Mesendoderm (in vitro differentiated cells): Measurements from ENCODE around the gene RAB3D.

Experiments used
- DNase-seq: peaks from one replicate; pipeline ENCODE4 v3.0.0; 2013
- H2AK5ac ChIP-seq: 2 replicates; pipeline ENCODE4 v1.6.1; 2013; ENCODE audit warnings: low read length, inconsistent platforms
- H2BK120ac ChIP-seq: 2 replicates; pipeline ENCODE4 v1.6.1; 2013; ENCODE audit warnings: low read depth, mild to moderate bottlenecking, low read length, moderate library complexity, mixed read lengths
- H2BK15ac ChIP-seq: replicated peaks from 2 replicates; pipeline ENCODE4 v1.6.1; 2013; ENCODE audit warnings: low read depth, mild to moderate bottlenecking, moderate library complexity
- H2BK5ac ChIP-seq: 2 replicates; pipeline ENCODE4 v1.6.1; 2013; ENCODE audit warnings: low read length, inconsistent platforms
- H3K18ac ChIP-seq: 2 replicates; pipeline ENCODE4 v1.6.1; 2013; ENCODE audit warnings: mild to moderate bottlenecking, low read length, mixed read lengths
- H3K23ac ChIP-seq: one replicate; pipeline ENCODE4 v1.6.1; 2013; ENCODE audit warnings: low read length
- H3K27ac ChIP-seq: 2 replicates; pipeline ENCODE4 v1.5.1; 2013; ENCODE audit warnings: low read depth, mild to moderate bottlenecking, inconsistent platforms, low read length, moderate library complexity
- H3K27me3 ChIP-seq: 2 replicates; pipeline ENCODE4 v1.6.1; 2013; ENCODE audit warnings: low read length, control low read depth, mild to moderate bottlenecking, inconsistent platforms; ENCODE audit not compliant: insufficient read depth, poor library complexity
- H3K36me3 ChIP-seq: 2 replicates; pipeline ENCODE4 v1.6.1; 2013; ENCODE audit warnings: low read length, inconsistent platforms; ENCODE audit not compliant: control insufficient read depth, insufficient read depth
- H3K4ac ChIP-seq: one replicate; pipeline ENCODE4 v1.6.1; 2013; ENCODE audit warnings: low read depth, mild to moderate bottlenecking, low read length, moderate library complexity
- H3K4me1 ChIP-seq: 2 replicates; pipeline ENCODE4 v1.6.1; 2013; ENCODE audit warnings: low read depth, low read length, inconsistent platforms; ENCODE audit not compliant: control insufficient read depth
- H3K4me2 ChIP-seq: 2 replicates; pipeline ENCODE4 v1.6.1; 2013; ENCODE audit warnings: low read length
- H3K4me3 ChIP-seq: 2 replicates; pipeline ENCODE4 v1.5.1; 2013; ENCODE audit warnings: mild to moderate bottlenecking, low read length
- H3K56ac ChIP-seq: one replicate; pipeline ENCODE4 v1.6.1; 2013; ENCODE audit warnings: low read length
- H3K79me1 ChIP-seq: 2 replicates; pipeline ENCODE4 v1.6.1; 2013; ENCODE audit warnings: low read length, inconsistent platforms
- H3K79me2 ChIP-seq: 2 replicates; pipeline ENCODE4 v1.6.1; 2013; ENCODE audit warnings: mild to moderate bottlenecking, low read length; ENCODE audit not compliant: control insufficient read depth, insufficient read depth
- H3K9ac ChIP-seq: 2 replicates; pipeline ENCODE4 v1.6.1; 2013; ENCODE audit warnings: low read length, inconsistent platforms
- H4K5ac ChIP-seq: one replicate; pipeline ENCODE4 v1.6.1; 2013; ENCODE audit warnings: low read length
- H4K8ac ChIP-seq: one replicate; pipeline ENCODE4 v1.6.1; 2013; ENCODE audit warnings: low read depth, mild to moderate bottlenecking, control low read depth, low read length, moderate library complexity
- WGBS: extraction: QIAGEN DNeasy Blood & Tissue Kit; methylation state at CpG from one replicate; pipeline ENCODE4 v1.1.7; 2013; ENCODE audit warnings: low lambda C conversion rate, missing lambda C conversion rate; ENCODE audit not compliant: insufficient coverage; ENCODE audit errors: extremely low coverage; 5-methylcytosine and 5-hydroxymethylcytosine counted together

RAB3D gene

DNA sequence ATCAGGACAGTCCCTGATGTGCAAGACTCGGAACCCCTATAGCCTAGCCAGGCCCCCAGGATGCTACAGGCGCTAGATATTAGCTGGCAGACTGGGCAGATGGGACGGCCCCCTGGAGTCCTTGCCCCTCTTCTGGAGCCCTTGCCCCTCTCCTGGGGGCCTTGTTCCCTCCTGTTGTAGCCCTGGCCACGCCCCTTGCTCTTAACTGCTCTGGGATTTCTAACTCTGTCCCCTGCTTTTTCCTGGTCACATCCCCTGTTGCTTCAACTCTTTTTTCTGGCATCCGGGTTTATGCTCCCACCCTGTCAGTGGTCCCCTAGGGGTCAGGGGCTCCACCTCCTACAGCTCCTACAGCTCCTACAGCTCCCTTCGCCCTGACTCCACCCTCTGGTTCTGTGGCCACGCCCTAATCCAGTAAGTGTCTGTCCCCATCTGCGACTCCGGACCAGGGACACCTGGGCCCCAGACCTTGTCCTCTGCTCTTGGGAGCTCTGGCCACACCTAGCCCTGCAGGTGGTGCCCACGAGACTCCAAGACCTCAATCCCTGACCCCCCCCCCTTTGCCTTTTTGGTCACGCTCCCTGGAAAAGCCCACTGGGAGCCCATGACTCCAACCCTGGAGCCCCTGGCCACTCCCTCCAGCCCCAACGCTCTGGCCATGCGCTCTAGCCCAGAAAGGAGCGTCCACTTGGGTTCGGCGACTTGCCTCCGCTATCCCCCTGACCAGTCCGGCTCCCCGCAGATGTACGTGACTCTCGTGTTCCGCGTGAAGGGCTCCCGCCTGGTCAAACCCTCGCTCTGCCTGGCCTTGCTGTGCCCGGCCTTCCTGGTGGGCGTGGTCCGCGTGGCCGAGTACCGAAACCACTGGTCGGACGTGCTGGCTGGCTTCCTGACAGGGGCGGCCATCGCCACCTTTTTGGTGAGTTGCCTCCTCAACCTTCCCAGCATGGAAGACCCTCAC, 22.6 kb upstream of the RAB3D start:
- no peak overlapping the region for H4K5ac ChIP-seq
- no peak overlapping the region for H2BK5ac ChIP-seq
- no peak overlapping the region for H3K56ac ChIP-seq
- no peaks in the 10 kb centered on the region for H3K27me3 ChIP-seq
- no peak overlapping the region for H2AK5ac ChIP-seq
- peak overlapping the region; percentile 2 for H3K4me2 ChIP-seq
- H3K23ac ChIP-seq, result no peak overlapping the region
- H3K79me1 ChIP-seq, result no peaks in the 10 kb centered on the region
- no peak overlapping the region for H2BK120ac ChIP-seq
- H2BK15ac ChIP-seq, result no peak overlapping the region
- no peak overlapping the region for H3K4me3 ChIP-seq
- WGBS, result no CpG with 5 or more reads among the region's 35 CpGs
- no peak for DNase-seq
- peak overlapping the region; percentile 16 for H3K9ac ChIP-seq
- H3K18ac ChIP-seq, result no peak overlapping the region
- no peak overlapping the region for H4K8ac ChIP-seq
- H3K4me1 ChIP-seq, result peaks cover 2% of the 10 kb centered on the region
- no peak overlapping the region for H3K27ac ChIP-seq
- no peaks in the 10 kb centered on the region for H3K79me2 ChIP-seq
- H3K4ac ChIP-seq, result no peak overlapping the region
- no peaks in the 10 kb centered on the region for H3K36me3 ChIP-seq

DNA sequence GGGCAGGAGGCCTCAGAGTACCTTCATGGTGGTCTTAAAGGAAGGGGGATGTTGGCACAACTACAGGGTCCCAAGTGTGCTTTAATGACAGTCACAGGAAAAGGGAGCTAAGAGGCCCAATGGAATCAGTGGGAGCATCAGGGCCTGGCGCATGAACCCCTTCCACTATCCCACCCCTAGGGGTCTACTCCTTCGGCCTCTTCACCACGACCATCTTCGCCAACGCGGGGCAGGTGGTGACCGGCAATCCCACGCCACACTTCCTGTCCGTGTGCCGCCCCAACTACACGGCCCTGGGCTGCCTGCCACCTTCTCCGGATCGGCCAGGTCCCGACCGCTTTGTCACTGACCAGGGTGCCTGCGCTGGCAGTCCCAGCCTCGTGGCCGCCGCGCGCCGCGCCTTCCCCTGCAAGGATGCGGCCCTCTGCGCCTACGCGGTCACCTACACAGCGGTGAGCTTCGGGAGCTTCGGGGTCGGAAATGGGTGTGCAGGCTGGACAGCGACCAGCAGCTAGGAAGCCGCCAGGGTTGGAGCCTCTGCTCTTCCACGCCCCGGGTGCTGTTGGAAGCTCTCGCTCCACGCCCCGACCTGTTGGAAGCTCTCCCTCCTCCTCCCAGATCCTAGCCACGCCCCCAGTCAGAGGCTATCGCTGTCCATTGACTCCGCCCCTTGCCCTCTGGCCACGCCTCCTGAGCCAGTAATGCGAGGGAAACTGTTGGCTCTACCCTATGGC, 21.7 kb upstream of the RAB3D start:
- peak; percentile 94 for DNase-seq
- no peaks in the 10 kb centered on the region for H3K36me3 ChIP-seq
- no peak overlapping the region for H2BK5ac ChIP-seq
- H3K9ac ChIP-seq, result peak overlapping the region; percentile 1
- H3K79me2 ChIP-seq, result no peaks in the 10 kb centered on the region
- no peak overlapping the region for H2AK5ac ChIP-seq
- H3K4me2 ChIP-seq, result peak overlapping the region; percentile 2
- peak overlapping the region; percentile 54 for H3K56ac ChIP-seq
- no peak overlapping the region for H2BK15ac ChIP-seq
- no peak overlapping the region for H3K4ac ChIP-seq
- H3K4me1 ChIP-seq, result peaks cover 2% of the 10 kb centered on the region
- WGBS, result no CpG with 5 or more reads among the region's 43 CpGs
- no peak overlapping the region for H3K27ac ChIP-seq
- no peak overlapping the region for H3K23ac ChIP-seq
- no peak overlapping the region for H2BK120ac ChIP-seq
- no peaks in the 10 kb centered on the region for H3K27me3 ChIP-seq
- no peaks in the 10 kb centered on the region for H3K79me1 ChIP-seq
- no peak overlapping the region for H3K4me3 ChIP-seq
- H4K8ac ChIP-seq, result no peak overlapping the region
- no peak overlapping the region for H4K5ac ChIP-seq
- no peak overlapping the region for H3K18ac ChIP-seq

DNA sequence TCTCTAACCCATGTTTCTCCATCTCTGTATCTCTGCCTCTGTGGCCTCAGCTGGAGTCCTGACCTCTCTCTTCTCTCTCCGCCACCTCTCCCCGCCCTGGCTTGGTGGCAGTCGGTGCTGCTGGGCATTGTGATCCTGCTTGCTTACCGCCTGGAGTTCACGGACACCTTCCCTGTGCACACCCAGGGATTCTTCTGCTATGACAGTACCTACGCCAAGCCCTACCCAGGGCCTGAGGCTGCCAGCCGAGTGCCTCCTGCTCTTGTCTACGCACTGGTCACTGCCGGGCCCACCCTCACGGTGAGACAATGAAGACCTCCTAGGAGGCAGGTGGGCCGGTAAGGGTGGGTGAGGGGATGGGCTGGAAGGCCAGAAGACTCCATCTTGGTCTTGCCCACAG, 20.0 kb upstream of the RAB3D start:
- H4K5ac ChIP-seq, result no peak overlapping the region

DNA sequence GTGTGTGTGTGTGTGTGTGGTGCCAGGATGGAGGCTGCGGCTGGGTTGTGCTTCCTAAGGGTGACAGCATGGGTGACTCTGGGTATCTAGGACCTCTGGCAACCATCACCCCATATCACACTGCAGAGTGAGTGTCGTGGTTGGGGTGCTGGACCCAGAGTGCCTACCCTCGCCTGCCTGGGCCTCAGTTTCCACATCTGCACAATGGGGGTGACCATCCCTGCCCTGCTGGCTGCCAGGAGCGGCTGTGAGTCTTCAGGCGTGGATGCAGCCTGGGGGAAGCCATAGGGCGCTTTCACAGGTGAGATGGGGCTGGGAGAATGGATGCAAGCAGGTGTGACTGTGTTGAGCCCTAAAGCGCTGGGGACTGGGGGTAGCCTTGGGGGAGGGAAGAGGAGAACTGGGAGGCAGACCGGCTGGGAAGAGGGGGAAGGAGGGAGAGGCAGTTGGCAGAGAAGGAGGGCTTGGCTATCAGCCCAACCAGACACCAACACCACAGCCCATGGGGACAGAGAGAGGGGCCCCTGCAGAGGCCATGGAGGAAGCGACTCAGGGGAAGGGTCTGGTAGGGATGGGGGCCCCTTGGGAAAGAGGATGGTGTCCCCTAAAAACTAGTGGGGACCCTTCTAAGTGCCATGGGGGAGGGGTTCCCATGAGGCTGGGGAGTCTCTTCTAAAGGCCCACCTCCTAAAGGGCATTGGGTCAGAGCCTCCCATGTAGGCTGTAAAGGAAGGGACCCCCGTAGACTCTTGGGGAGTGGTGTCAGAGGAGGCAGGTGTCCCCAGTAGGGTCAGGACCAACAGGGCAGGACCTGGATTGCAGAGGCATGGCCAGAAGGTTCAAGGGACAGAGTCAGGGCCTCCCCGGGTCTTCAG, 17.5 kb upstream of the RAB3D start:
- Histone ChIP-seq H3K4me3 (no peak overlapping the region), H3K36me3 (no peaks in the 10 kb centered on the region), H4K8ac (no peak overlapping the region), H2BK15ac (no peak overlapping the region), H3K27ac (no peak overlapping the region), H2BK120ac (no peak overlapping the region), H3K79me1 (no peaks in the 10 kb centered on the region), H3K4ac (no peak overlapping the region), H3K18ac (no peak overlapping the region), H3K9ac (no peak overlapping the region), H3K23ac (no peak overlapping the region), H3K27me3 (no peaks in the 10 kb centered on the region), H4K5ac (no peak overlapping the region), H3K4me1 (peaks cover 4% of the 10 kb centered on the region), H2AK5ac (no peak overlapping the region), H2BK5ac (no peak overlapping the region), H3K4me2 (no peak overlapping the region), H3K79me2 (no peaks in the 10 kb centered on the region), H3K56ac (no peak overlapping the region)
- DNase-seq, result no peak
- WGBS, result no CpG with 5 or more reads among the region's 11 CpGs

More for the DNA sequence above, 20.0 kb upstream of the RAB3D start:
- Histone ChIP-seq H2BK120ac (no peak overlapping the region), H3K4me1 (peaks cover 5% of the 10 kb centered on the region), H3K56ac (no peak overlapping the region), H3K23ac (no peak overlapping the region), H3K4ac (no peak overlapping the region), H3K4me2 (no peak overlapping the region), H4K8ac (no peak overlapping the region), H3K9ac (no peak overlapping the region), H3K27ac (no peak overlapping the region), H2BK5ac (no peak overlapping the region), H3K36me3 (no peaks in the 10 kb centered on the region), H3K18ac (no peak overlapping the region), H2BK15ac (no peak overlapping the region), H3K27me3 (no peaks in the 10 kb centered on the region), H3K79me2 (no peaks in the 10 kb centered on the region), H3K4me3 (no peak overlapping the region), H3K79me1 (no peaks in the 10 kb centered on the region), H2AK5ac (no peak overlapping the region)
- no CpG with 5 or more reads among the region's 11 CpGs for WGBS
- no peak for DNase-seq

DNA sequence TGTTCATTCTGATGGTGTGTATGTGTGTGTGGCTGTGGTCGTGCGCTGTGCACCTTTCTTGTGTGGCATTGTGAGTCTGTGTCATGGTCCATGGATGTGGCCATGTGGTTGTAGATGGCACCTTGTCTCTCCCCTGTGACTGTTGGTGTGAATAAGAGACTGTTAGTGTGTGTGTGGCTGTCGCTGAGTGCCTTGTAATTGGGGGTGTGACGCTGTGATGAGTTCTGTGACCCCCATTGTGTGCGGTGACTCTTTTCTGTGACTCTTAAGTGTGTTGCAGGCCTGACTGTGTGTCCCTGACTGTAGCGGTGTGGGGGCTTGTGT, 16.6 kb upstream of the RAB3D start:
- Histone ChIP-seq H3K4me1 (peaks cover 3% of the 10 kb centered on the region), H3K36me3 (no peaks in the 10 kb centered on the region), H3K9ac (no peak overlapping the region), H2BK120ac (no peak overlapping the region), H4K8ac (no peak overlapping the region), H2BK15ac (no peak overlapping the region), H3K23ac (no peak overlapping the region), H3K27me3 (no peaks in the 10 kb centered on the region), H3K79me1 (no peaks in the 10 kb centered on the region), H3K4me3 (no peak overlapping the region), H3K79me2 (no peaks in the 10 kb centered on the region), H2BK5ac (no peak overlapping the region), H2AK5ac (no peak overlapping the region), H3K27ac (no peak overlapping the region), H3K4ac (no peak overlapping the region), H3K56ac (peak overlapping the region; percentile 65), H3K18ac (no peak overlapping the region), H3K4me2 (no peak overlapping the region), H4K5ac (no peak overlapping the region)
- WGBS, result no CpG with 5 or more reads among the region's 6 CpGs
- DNase-seq, result no peak
